H9 (cell line): ENCODE data around the gene TRMT44. TPM values are rescaled to one million over a fixed set of nuclear protein-coding genes. Genes with fewer than 3 reads are reported as not detected.

Source experiments
- DNase-seq: peaks from one replicate; pipeline ENCODE4 v3.0.0-alpha.2; 2017
- H2AFZ ChIP-seq: one replicate; pipeline ENCODE4 v1.6.1; 2013; ENCODE audit warnings: mild to moderate bottlenecking, low read length, control low read depth, moderate library complexity
- H2AK5ac ChIP-seq: 2 replicates; pipeline ENCODE4 v1.6.1; 2013; ENCODE audit warnings: low read length, control low read depth, mixed read lengths; ENCODE audit not compliant: insufficient read length
- H2BK120ac ChIP-seq: one replicate; pipeline ENCODE4 v1.6.1; 2013; ENCODE audit warnings: low read depth, mild to moderate bottlenecking, low read length, control low read depth, inconsistent platforms; ENCODE audit not compliant: poor library complexity, severe bottlenecking
- H2BK12ac ChIP-seq: 2 replicates; pipeline ENCODE4 v1.6.1; 2013; ENCODE audit warnings: low read length, control low read depth, mixed read lengths, low read depth; ENCODE audit not compliant: insufficient read length
- H2BK15ac ChIP-seq: 2 replicates; pipeline ENCODE4 v1.6.1; 2013; ENCODE audit warnings: low read depth, low read length, control low read depth
- H2BK20ac ChIP-seq: one replicate; pipeline ENCODE4 v1.6.1; 2013; ENCODE audit warnings: low read depth, mild to moderate bottlenecking, low read length, control low read depth, inconsistent platforms; ENCODE audit not compliant: poor library complexity, severe bottlenecking
- H2BK5ac ChIP-seq: 2 replicates; pipeline ENCODE4 v1.6.1; 2013; ENCODE audit warnings: low read length, control low read depth, mixed read lengths; ENCODE audit not compliant: insufficient read length
- H3K14ac ChIP-seq: 2 replicates; pipeline ENCODE4 v1.6.1; 2013; ENCODE audit warnings: low read length, control low read depth; ENCODE audit not compliant: insufficient read depth
- H3K18ac ChIP-seq: 2 replicates; pipeline ENCODE4 v1.6.1; 2013; ENCODE audit warnings: low read depth, mild to moderate bottlenecking, mixed read lengths, low read length, control low read depth; ENCODE audit not compliant: insufficient read length
- H3K23ac ChIP-seq: 2 replicates; pipeline ENCODE4 v1.6.1; 2013; ENCODE audit warnings: low read length, control low read depth, mixed read lengths, low read depth; ENCODE audit not compliant: insufficient read length
- H3K23me2 ChIP-seq: 2 replicates; pipeline ENCODE4 v1.6.1; 2013; ENCODE audit warnings: low read depth, mild to moderate bottlenecking, mixed read lengths, low read length, control low read depth; ENCODE audit not compliant: insufficient read length, poor library complexity, severe bottlenecking
- H3K27ac ChIP-seq: 2 replicates; pipeline ENCODE4 v1.5.1; 2013; ENCODE audit warnings: low read length, control low read depth, mixed read lengths, low read depth; ENCODE audit not compliant: insufficient read length
- H3K27me3 ChIP-seq: 2 replicates; pipeline ENCODE4 v1.6.1; 2013; ENCODE audit warnings: low read length, control low read depth, inconsistent platforms; ENCODE audit not compliant: insufficient read depth
- H3K4ac ChIP-seq: 2 replicates; pipeline ENCODE4 v1.6.1; 2013; ENCODE audit warnings: low read depth, mild to moderate bottlenecking, control low read depth, inconsistent platforms, low read length, moderate library complexity
- H3K4me1 ChIP-seq: 2 replicates; pipeline ENCODE4 v1.6.1; 2013; ENCODE audit warnings: low read length, control low read depth, inconsistent platforms; ENCODE audit not compliant: insufficient read depth
- H3K4me2 ChIP-seq: 2 replicates; pipeline ENCODE4 v1.6.1; 2013; ENCODE audit warnings: low read length, control low read depth, mixed read lengths; ENCODE audit not compliant: insufficient read length, insufficient read depth
- H3K56ac ChIP-seq: 2 replicates; pipeline ENCODE4 v1.6.1; 2013; ENCODE audit warnings: low read depth, mild to moderate bottlenecking, mixed read lengths, low read length, control low read depth; ENCODE audit not compliant: insufficient read length
- H3K79me1 ChIP-seq: 2 replicates; pipeline ENCODE4 v1.6.1; 2013; ENCODE audit warnings: low read depth, mild to moderate bottlenecking, moderate library complexity, low read length, control low read depth, inconsistent platforms; ENCODE audit not compliant: insufficient read depth, poor library complexity, severe bottlenecking
- H3K79me2 ChIP-seq: 2 replicates; pipeline ENCODE4 v1.6.1; 2013; ENCODE audit warnings: low read length, control low read depth, inconsistent platforms; ENCODE audit not compliant: insufficient read depth
- H3K9ac ChIP-seq: 2 replicates; pipeline ENCODE4 v1.6.1; 2013; ENCODE audit warnings: low read length, control low read depth, mixed read lengths; ENCODE audit not compliant: insufficient read length; ENCODE audit errors: extremely low read depth
- H3K9me3 ChIP-seq: one replicate; pipeline ENCODE4 v1.6.1; 2013; ENCODE audit warnings: low read depth, low read length, inconsistent platforms; ENCODE audit not compliant: control insufficient read depth
- H3T11ph ChIP-seq: one replicate; pipeline ENCODE4 v1.6.1; 2013; ENCODE audit warnings: mild to moderate bottlenecking, low read length, control low read depth, inconsistent platforms
- H4K20me1 ChIP-seq: one replicate; pipeline ENCODE4 v1.6.1; 2013; ENCODE audit not compliant: control insufficient read depth, insufficient read length, insufficient read depth
- H4K5ac ChIP-seq: 2 replicates; pipeline ENCODE4 v1.6.1; 2013; ENCODE audit warnings: low read depth, mild to moderate bottlenecking, mixed read lengths, low read length, control low read depth; ENCODE audit not compliant: insufficient read length
- H4K8ac ChIP-seq: replicated peaks from 2 replicates; pipeline ENCODE4 v1.6.1; 2013; ENCODE audit warnings: low read length, control low read depth, mixed read lengths, low read depth; ENCODE audit not compliant: insufficient read length
- H4K91ac ChIP-seq: 2 replicates; pipeline ENCODE4 v1.6.1; 2013; ENCODE audit warnings: low read depth, mild to moderate bottlenecking, moderate library complexity, mixed read lengths, low read length, control low read depth; ENCODE audit not compliant: insufficient read length
- H3K27ac Mint-ChIP-seq, 3 experiments: 2 replicates in 2 of 3; 3 replicates in 1 of 3; pipeline ENCODE4 v1.8.0; 2020 to 2021; ENCODE audit warnings: mixed read lengths in 3 of 3, mild to moderate bottlenecking in 1 of 3, moderate library complexity in 1 of 3
- H3K27me3 Mint-ChIP-seq: 2 replicates; pipeline ENCODE4 v1.8.0; 2021; ENCODE audit warnings: low read depth, mild to moderate bottlenecking, moderate library complexity, mixed read lengths
- H3K36me3 Mint-ChIP-seq, 3 experiments: 2 replicates in 2 of 3; 3 replicates in 1 of 3; pipeline ENCODE4 v1.8.0; 2020 to 2021; ENCODE audit warnings: low read depth in 3 of 3, mixed read lengths in 3 of 3; ENCODE audit not compliant: insufficient read depth in 1 of 3
- H3K4me1 Mint-ChIP-seq, 2 experiments: 2 replicates each; pipeline ENCODE4 v1.8.0; 2020; ENCODE audit warnings: mixed read lengths in 2 of 2
- H3K4me3 Mint-ChIP-seq, 2 experiments: 2 replicates in 1 of 2; 3 replicates in 1 of 2; pipeline ENCODE4 v1.8.0; 2020 to 2021; ENCODE audit warnings: mild to moderate bottlenecking in 2 of 2, mixed read lengths in 2 of 2, moderate library complexity in 1 of 2
- H3K9me3 Mint-ChIP-seq, 2 experiments: 2 replicates in 1 of 2; 3 replicates in 1 of 2; pipeline ENCODE4 v1.8.0; 2020; ENCODE audit warnings: mild to moderate bottlenecking in 2 of 2, mixed read lengths in 2 of 2, moderate library complexity in 1 of 2
- CTCF ChIP-seq: fragments of 200-600 bp; sonication (generic); conservative IDR thresholded peaks from 3 replicates; pipeline ENCODE4 v1.8.0; 2021; ENCODE audit warnings: antibody characterized with exemption, mild to moderate bottlenecking
- WGBS: extraction: QIAGEN DNeasy Blood & Tissue Kit; methylation state at CpG from one replicate; pipeline ENCODE4 v1.1.7; 2013; ENCODE audit warnings: missing lambda C conversion rate, low lambda C conversion rate, mixed read lengths; ENCODE audit not compliant: insufficient read length; ENCODE audit errors: extremely low coverage; 5-methylcytosine and 5-hydroxymethylcytosine counted together
- total RNA-seq: library from RNA; stranded (reverse); gene quantifications from 2 replicates; pipeline ENCODE4 v1.2.1, GENCODE V29; 2021

TRMT44 gene
- total RNA-seq, 1 experiment from 2014 or later: 22.8 TPM

DNA sequence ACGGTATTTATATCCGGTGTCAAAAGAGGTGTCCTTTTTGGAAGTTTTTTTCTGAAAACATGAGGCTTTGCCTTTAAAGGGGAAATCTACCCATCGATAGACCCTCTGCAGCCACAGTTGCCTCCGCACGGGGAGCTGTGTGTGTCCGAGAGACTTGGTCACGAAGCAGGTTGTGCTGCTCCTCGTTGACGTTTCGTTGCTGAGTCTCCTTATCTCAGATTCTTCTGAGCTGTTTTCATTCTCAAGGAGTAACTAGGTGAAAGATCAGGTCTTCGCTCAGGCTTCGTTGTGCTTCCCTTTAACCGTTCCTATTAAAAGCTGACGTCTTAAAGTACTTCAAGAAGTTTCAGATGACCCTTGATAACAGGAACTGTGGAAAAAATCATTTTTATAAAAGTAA, 23.8 kb downstream of the TRMT44 start:
- no peak overlapping the region for H4K5ac ChIP-seq
- no peak overlapping the region for H3K14ac ChIP-seq
- no peaks in the 10 kb centered on the region for H3K27me3 ChIP-seq
- H3K4me1 ChIP-seq: no peaks in the 10 kb centered on the region
- H3T11ph ChIP-seq: no peak overlapping the region
- H3K23me2 ChIP-seq: no peaks in the 10 kb centered on the region
- no peak overlapping the region for H2AFZ ChIP-seq
- TF ChIP-seq CTCF: no peak
- peaks cover 17 to 65% (median 33%) of the 10 kb centered on the region in 3 experiments; a peak in 6 of 7 replicates for H3K36me3 Mint-ChIP-seq
- no peaks in the 10 kb centered on the region for H3K27me3 Mint-ChIP-seq
- H3K9me3 Mint-ChIP-seq: no peaks in the 10 kb centered on the region
- H3K56ac ChIP-seq: no peak overlapping the region
- H2BK15ac ChIP-seq: no peak overlapping the region
- H4K8ac ChIP-seq: no peak overlapping the region
- no peaks in the 10 kb centered on the region for H3K79me2 ChIP-seq
- H2BK5ac ChIP-seq: no peak overlapping the region
- no peak overlapping the region for H3K4me3 Mint-ChIP-seq
- no peak overlapping the region for H3K4ac ChIP-seq
- no peak overlapping the region for H2BK120ac ChIP-seq
- no peak overlapping the region for H2AK5ac ChIP-seq
- H2BK20ac ChIP-seq: no peak overlapping the region
- H3K27ac ChIP-seq: no peak overlapping the region
- no peak for DNase-seq
- H3K23ac ChIP-seq: no peak overlapping the region
- H3K9me3 ChIP-seq: no peaks in the 10 kb centered on the region
- H3K4me2 ChIP-seq: no peak overlapping the region
- no peak overlapping the region for H3K18ac ChIP-seq
- no peak overlapping the region for H2BK12ac ChIP-seq
- no peak overlapping the region for H4K91ac ChIP-seq
- WGBS: no CpG with 5 or more reads among the region's 14 CpGs
- no peak overlapping the region for H3K9ac ChIP-seq
- H3K79me1 ChIP-seq: no peaks in the 10 kb centered on the region
- no peaks in the 10 kb centered on the region for H4K20me1 ChIP-seq
- H3K4me1 Mint-ChIP-seq: peaks cover 11 to 17% of the 10 kb centered on the region in 2 experiments
- H3K27ac Mint-ChIP-seq: no peak overlapping the region
